SK-N-SH treated with all-trans-retinoic acid at 6 μM for 48 hours (cell line): ENCODE measurements around the gene RAB3B.

Experiments
- ESRRG ChIP-seq: fragments of 250-450 bp; sonication (Bioruptor Pico); IDR thresholded peaks from 2 replicates; pipeline ENCODE4 v1.6.1; 2021; ENCODE audit warnings: mild to moderate bottlenecking
- OSR1 ChIP-seq: fragments of 250-450 bp; sonication (Bioruptor Pico); IDR thresholded peaks from 2 replicates; pipeline ENCODE4 v1.8.0; 2022; ENCODE audit warnings: moderate library complexity, mild to moderate bottlenecking, inconsistent platforms
- RARB ChIP-seq: fragments of 250-450 bp; sonication (Bioruptor Pico); IDR thresholded peaks from 2 replicates; pipeline ENCODE4 v1.8.0; 2021; ENCODE audit warnings: mild to moderate bottlenecking, moderate library complexity
- TOX ChIP-seq: fragments of 250-450 bp; sonication (Bioruptor Pico); IDR thresholded peaks from 2 replicates; pipeline ENCODE4 v1.8.0; 2021; ENCODE audit warnings: mild to moderate bottlenecking, moderate library complexity, borderline replicate concordance
- ZFP3 ChIP-seq: fragments of 250-450 bp; sonication (Bioruptor Pico); IDR thresholded peaks from 2 replicates; pipeline ENCODE4 v1.5.0; 2020; ENCODE audit warnings: mild to moderate bottlenecking, moderate library complexity
- ZFP30 ChIP-seq: fragments of 450-650 bp; formaldehyde crosslinking; IDR thresholded peaks from 2 replicates; pipeline ENCODE4 v1.5.0; 2022; ENCODE audit warnings: mild to moderate bottlenecking, moderate library complexity
- ZNF70 ChIP-seq: fragments of 450-650 bp; formaldehyde crosslinking; IDR thresholded peaks from 2 replicates; pipeline ENCODE4 v1.5.0; 2020; ENCODE audit warnings: mild to moderate bottlenecking, moderate library complexity
- TF ChIP-seq, protein P1 (sequence below): fragments of 250-450 bp; sonication (Bioruptor Pico); IDR thresholded peaks from 2 replicates; pipeline ENCODE4 v1.8.0; 2020; ENCODE audit warnings: mild to moderate bottlenecking, moderate library complexity, borderline replicate concordance
- TF ChIP-seq, protein P2 (sequence below): fragments of 250-450 bp; sonication (Bioruptor Pico); IDR thresholded peaks from 2 replicates; pipeline ENCODE4 v1.5.1; 2020; ENCODE audit warnings: low read depth, mild to moderate bottlenecking, moderate library complexity

- TF ChIP-seq TOX (CRISPR knock-in tag) (no peak; the same call in 1 of the 2 replicates), ZFP30 (CRISPR knock-in tag) (no peak), OSR1 (CRISPR knock-in tag) (no peak), ZFP3 (CRISPR knock-in tag) (no peak), RARB (CRISPR knock-in tag) (no peak), ESRRG (no peak), ZNF70 (CRISPR knock-in tag) (no peak)
- TF ChIP-seq, protein P1, sequence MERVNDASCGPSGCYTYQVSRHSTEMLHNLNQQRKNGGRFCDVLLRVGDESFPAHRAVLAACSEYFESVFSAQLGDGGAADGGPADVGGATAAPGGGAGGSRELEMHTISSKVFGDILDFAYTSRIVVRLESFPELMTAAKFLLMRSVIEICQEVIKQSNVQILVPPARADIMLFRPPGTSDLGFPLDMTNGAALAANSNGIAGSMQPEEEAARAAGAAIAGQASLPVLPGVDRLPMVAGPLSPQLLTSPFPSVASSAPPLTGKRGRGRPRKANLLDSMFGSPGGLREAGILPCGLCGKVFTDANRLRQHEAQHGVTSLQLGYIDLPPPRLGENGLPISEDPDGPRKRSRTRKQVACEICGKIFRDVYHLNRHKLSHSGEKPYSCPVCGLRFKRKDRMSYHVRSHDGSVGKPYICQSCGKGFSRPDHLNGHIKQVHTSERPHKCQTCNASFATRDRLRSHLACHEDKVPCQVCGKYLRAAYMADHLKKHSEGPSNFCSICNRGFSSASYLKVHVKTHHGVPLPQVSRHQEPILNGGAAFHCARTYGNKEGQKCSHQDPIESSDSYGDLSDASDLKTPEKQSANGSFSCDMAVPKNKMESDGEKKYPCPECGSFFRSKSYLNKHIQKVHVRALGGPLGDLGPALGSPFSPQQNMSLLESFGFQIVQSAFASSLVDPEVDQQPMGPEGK (CRISPR knock-in tag), result no peak
- TF ChIP-seq, protein P2, sequence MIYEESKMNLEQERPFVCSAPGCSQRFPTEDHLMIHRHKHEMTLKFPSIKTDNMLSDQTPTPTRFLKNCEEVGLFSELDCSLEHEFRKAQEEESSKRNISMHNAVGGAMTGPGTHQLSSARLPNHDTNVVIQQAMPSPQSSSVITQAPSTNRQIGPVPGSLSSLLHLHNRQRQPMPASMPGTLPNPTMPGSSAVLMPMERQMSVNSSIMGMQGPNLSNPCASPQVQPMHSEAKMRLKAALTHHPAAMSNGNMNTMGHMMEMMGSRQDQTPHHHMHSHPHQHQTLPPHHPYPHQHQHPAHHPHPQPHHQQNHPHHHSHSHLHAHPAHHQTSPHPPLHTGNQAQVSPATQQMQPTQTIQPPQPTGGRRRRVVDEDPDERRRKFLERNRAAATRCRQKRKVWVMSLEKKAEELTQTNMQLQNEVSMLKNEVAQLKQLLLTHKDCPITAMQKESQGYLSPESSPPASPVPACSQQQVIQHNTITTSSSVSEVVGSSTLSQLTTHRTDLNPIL, result no peak
These were observed 92.3 kb downstream of the RAB3B start for GRCh38 chr1:51898090-51898734.
